SK-N-SH (cell line): ENCODE measurements around the gene RHOA. TPM values are rescaled to one million over a fixed set of nuclear protein-coding genes. Genes with fewer than 3 reads are reported as not detected.

Experiments
- CTCF ChIA-PET: fragments of 300-600, 350-600 bp; formaldehyde crosslinking; extraction: SDS; loops from one replicate; lab custom pipeline; 2021; lab: Yijun Ruan, JAX
- POLR2A ChIA-PET: fragments of 350-600 bp; sonication (Branson Sonifier 250); formaldehyde crosslinking; extraction: SDS; loops from one replicate; lab custom pipeline; 2020; ENCODE audit warnings: antibody characterized with exemption, inconsistent platforms; lab: Yijun Ruan, JAX
- DNase-seq: peaks from one replicate; pipeline ENCODE4 v3.0.0; 2012
- H2AFZ ChIP-seq: fragments of 200-600 bp; sonication (generic); 2 replicates; pipeline ENCODE4 v1.8.1; 2016; ENCODE audit warnings: antibody characterized with exemption, mild to moderate bottlenecking, low read depth
- H3F3A ChIP-seq: fragments of 200-600 bp; sonication (generic); replicated peaks from 2 replicates; pipeline ENCODE3; 2016; ENCODE audit warnings: antibody characterized with exemption, mild to moderate bottlenecking; ENCODE audit not compliant: insufficient read depth
- H3K27ac ChIP-seq, 2 experiments: fragments of 200-500 bp in 1 of 2; fragments of 200-600 bp in 1 of 2; sonication (Bioruptor generic) in 1 of 2; sonication (generic), shearing (Covaris generic) in 1 of 2; 2 replicates each; pipeline versions ENCODE4 v1.5.1 to v1.6.1; 2014 to 2016; ENCODE audit warnings: low read depth in 2 of 2, inconsistent platforms in 1 of 2, low read length in 1 of 2, mild to moderate bottlenecking in 1 of 2, mixed read lengths in 1 of 2
- H3K27me3 ChIP-seq: fragments of 200-600 bp; sonication (generic), shearing (Covaris generic); 2 replicates; pipeline ENCODE4 v1.6.1; 2016; ENCODE audit warnings: mixed run types; ENCODE audit not compliant: insufficient read depth
- H3K36me3 ChIP-seq, 2 experiments: fragments of 200-500 bp in 1 of 2; fragments of 200-600 bp in 1 of 2; sonication (Bioruptor generic) in 1 of 2; sonication (generic) in 1 of 2; replicated peaks in 1 of 2; 2 replicates each; pipeline versions ENCODE3 to v1.5.1; 2014 to 2016; ENCODE audit warnings: low read length in 1 of 2, mild to moderate bottlenecking in 1 of 2; ENCODE audit not compliant: insufficient read depth in 2 of 2, control insufficient read depth in 1 of 2
- H3K4me1 ChIP-seq, 2 experiments: fragments of 200-500 bp in 1 of 2; fragments of 200-600 bp in 1 of 2; sonication (Bioruptor generic) in 1 of 2; sonication (generic), shearing (Covaris generic) in 1 of 2; 2 replicates each; pipeline versions ENCODE4 v1.5.1 to v1.6.1; 2014 to 2016; ENCODE audit warnings: low read depth in 1 of 2, low read length in 1 of 2, mixed run types in 1 of 2; ENCODE audit not compliant: insufficient read depth in 2 of 2, control insufficient read depth in 1 of 2
- H3K4me2 ChIP-seq: fragments of 200-600 bp; sonication (generic), shearing (Covaris generic); 2 replicates; pipeline ENCODE4 v1.6.1; 2017; ENCODE audit warnings: mixed run types
- H3K4me3 ChIP-seq, 2 experiments: fragments of 200-500 bp in 1 of 2; fragments of 200-600 bp in 1 of 2; sonication (Bioruptor generic) in 1 of 2; sonication (generic), shearing (Covaris generic) in 1 of 2; 2 replicates each; pipeline versions ENCODE4 v1.5.1 to v1.8.1; 2014 to 2016; ENCODE audit warnings: low read depth in 2 of 2, inconsistent platforms in 1 of 2, low read length in 1 of 2, mild to moderate bottlenecking in 1 of 2, mixed read lengths in 1 of 2, moderate library complexity in 1 of 2
- H3K79me2 ChIP-seq: fragments of 200-600 bp; sonication (generic); 2 replicates; pipeline ENCODE4 v1.8.1; 2017; ENCODE audit warnings: mild to moderate bottlenecking; ENCODE audit not compliant: insufficient read depth
- H3K9ac ChIP-seq: fragments of 200-600 bp; sonication (generic); 2 replicates; pipeline ENCODE4 v1.6.1; 2017; ENCODE audit warnings: mixed run types
- H3K9me2 ChIP-seq: fragments of 200-600 bp; sonication (generic); 2 replicates; pipeline ENCODE4 v1.6.1; 2017; ENCODE audit warnings: mixed run types
- H3K9me3 ChIP-seq: fragments of 200-600 bp; sonication (generic); 2 replicates; pipeline ENCODE4 v1.6.1; 2017; ENCODE audit warnings: mixed run types, mild to moderate bottlenecking, moderate library complexity
- H4K20me1 ChIP-seq: fragments of 200-600 bp; sonication (generic); 2 replicates; pipeline ENCODE4 v1.6.1; 2017; ENCODE audit warnings: mild to moderate bottlenecking, mixed run types; ENCODE audit not compliant: insufficient read depth
- ELF1 ChIP-seq: IDR thresholded peaks from 2 replicates; pipeline ENCODE4 v1.4.0; 2012
- EP300 ChIP-seq, 2 experiments: IDR thresholded peaks; 2 replicates each; pipeline versions ENCODE4 v1.4.0 to v1.6.1; 2012; ENCODE audit warnings: borderline replicate concordance in 1 of 2, low read depth in 1 of 2, low read length in 1 of 2
- EZH2phosphoT487 ChIP-seq: fragments of 200-600 bp; sonication (generic); IDR thresholded peaks from 2 replicates; pipeline ENCODE4 v1.6.1; 2017; ENCODE audit warnings: low read depth, mixed run types, mild to moderate bottlenecking, antibody characterized with exemption, moderate library complexity, borderline replicate concordance
- FOXJ3 ChIP-seq: sonication (generic); formaldehyde crosslinking; IDR thresholded peaks from 2 replicates; pipeline ENCODE4 v1.5.1; 2020; ENCODE audit warnings: mild to moderate bottlenecking, missing genetic modification reagents
- FOXM1 ChIP-seq: IDR thresholded peaks from 2 replicates; pipeline ENCODE4 v1.4.0; 2012; ENCODE audit warnings: low read depth, mild to moderate bottlenecking
- GABPA ChIP-seq: IDR thresholded peaks from 2 replicates; pipeline ENCODE4 v1.4.0; 2012; ENCODE audit warnings: low read depth, mild to moderate bottlenecking
- GATA2 ChIP-seq: sonication (generic); formaldehyde crosslinking; IDR thresholded peaks from 2 replicates; pipeline ENCODE4 v1.5.0; 2020; ENCODE audit warnings: mild to moderate bottlenecking, missing genetic modification reagents
- MEF2A ChIP-seq: IDR thresholded peaks from 2 replicates; pipeline ENCODE4 v1.4.0; 2012; ENCODE audit warnings: low read depth, borderline replicate concordance
- NFIC ChIP-seq: IDR thresholded peaks from 2 replicates; pipeline ENCODE4 v1.4.0; 2012; ENCODE audit warnings: borderline replicate concordance
- RAD21 ChIP-seq: IDR thresholded peaks from 2 replicates; pipeline ENCODE4 v1.6.1; 2012; ENCODE audit warnings: mild to moderate bottlenecking, low read length
- RFX5 ChIP-seq: IDR thresholded peaks from 2 replicates; pipeline ENCODE4 v1.6.1; 2012; ENCODE audit warnings: mild to moderate bottlenecking, improper control_type of control experiment, low read length
- RXRA ChIP-seq: IDR thresholded peaks from 2 replicates; pipeline ENCODE4 v1.4.0; 2012; ENCODE audit warnings: low read depth, mild to moderate bottlenecking, borderline replicate concordance
- SIN3A ChIP-seq: IDR thresholded peaks from 2 replicates; pipeline ENCODE4 v1.6.1; 2012; ENCODE audit warnings: low read depth, mild to moderate bottlenecking, low read length, moderate library complexity, borderline replicate concordance
- SMC3 ChIP-seq: IDR thresholded peaks from 2 replicates; pipeline ENCODE4 v1.6.1; 2012; ENCODE audit warnings: low read depth, low read length, improper control_type of control experiment
- TCF12 ChIP-seq: IDR thresholded peaks from 2 replicates; pipeline ENCODE4 v1.4.0; 2012
- TEAD4 ChIP-seq: IDR thresholded peaks from 2 replicates; pipeline ENCODE4 v1.4.0; 2012; ENCODE audit warnings: mild to moderate bottlenecking, borderline replicate concordance; ENCODE audit not compliant: insufficient read depth
- YY1 ChIP-seq: IDR thresholded peaks from 2 replicates; pipeline ENCODE4 v1.4.0; 2012; ENCODE audit warnings: low read depth, mild to moderate bottlenecking
- WGBS: methylation state at CpG from one replicate; pipeline ENCODE4 v1.1.6; 2017; ENCODE audit warnings: low lambda C conversion rate; 5-methylcytosine and 5-hydroxymethylcytosine counted together
- polyA plus RNA-seq, 3 experiments: library from polyadenylated mRNA; depleted of rRNA; stranded (reverse); fragments of >200 nt; gene quantifications; 2 replicates each; pipeline ENCODE4 v1.2.3, GENCODE V29; 2012
- TF ChIP-seq, protein P1 (sequence below): IDR thresholded peaks from 2 replicates; pipeline ENCODE4 v1.4.0; 2012; ENCODE audit warnings: low read depth
- TF ChIP-seq, protein P2 (sequence below): IDR thresholded peaks from 2 replicates; pipeline ENCODE4 v1.4.0; 2012; ENCODE audit warnings: low read depth, borderline replicate concordance
- TF ChIP-seq, protein P3 (sequence below): fragments of 200-600 bp; sonication (generic); IDR thresholded peaks from 2 replicates; pipeline ENCODE4 v1.6.1; 2017; ENCODE audit warnings: antibody characterized with exemption, mild to moderate bottlenecking, moderate library complexity
- TF ChIP-seq, protein P4 (sequence below): IDR thresholded peaks from 2 replicates; pipeline ENCODE4; 2012
- TF ChIP-seq, protein P5 (sequence below): IDR thresholded peaks from 2 replicates; pipeline ENCODE4 v1.4.0; 2012; ENCODE audit warnings: low read depth, borderline replicate concordance

The RHOA gene
- polyA plus RNA-seq, 1 of the 3 experiments (the other 2 are of a cell fraction), result 312 TPM

DNA sequence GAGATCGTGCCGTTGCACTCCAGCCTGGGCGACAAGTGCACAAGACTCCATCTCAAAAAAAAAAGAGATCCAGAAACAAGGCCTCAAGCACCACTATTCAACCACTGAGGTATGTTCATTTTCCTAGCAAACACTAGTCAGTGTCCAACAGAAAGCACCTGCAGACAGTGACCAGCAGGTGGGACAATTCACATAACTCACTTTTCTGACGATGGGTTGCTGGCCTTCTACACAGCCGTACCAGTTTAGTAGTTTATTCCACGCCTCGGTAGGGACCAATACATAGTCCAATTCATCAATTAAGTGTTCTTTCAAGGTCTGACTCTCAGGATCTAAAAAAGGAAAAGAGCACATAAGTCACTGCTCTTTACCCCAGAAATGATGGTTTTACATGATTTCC, 84.3 kb downstream of the RHOA start:
- Histone ChIP-seq H3K36me3 (peaks cover 34 to 69% of the 10 kb centered on the region in 2 experiments), H3F3A (no peaks in the 10 kb centered on the region), H3K27ac (no peak overlapping the region), H3K9me3 (no peaks in the 10 kb centered on the region), H3K9me2 (no peaks in the 10 kb centered on the region), H3K4me3 (no peak overlapping the region), H3K79me2 (peaks cover 39% of the 10 kb centered on the region), H4K20me1 (no peaks in the 10 kb centered on the region), H3K4me1 (no peaks in the 10 kb centered on the region), H3K9ac (no peak overlapping the region), H2AFZ (no peak overlapping the region), H3K27me3 (no peaks in the 10 kb centered on the region), H3K4me2 (no peak overlapping the region)
- CTCF ChIA-PET, result no interaction called here
- DNase-seq, result no peak
- TF ChIP-seq GABPA (no peak), TCF12 (no peak), GATA2 (CRISPR knock-in tag) (no peak), SIN3A (no peak), RXRA (no peak), FOXJ3 (CRISPR knock-in tag) (no peak), ELF1 (no peak), NFIC (no peak), RAD21 (peak; percentile 22; the same call in 1 of the 2 replicates), EP300 (IDR thresholded peaks at IDR 0.05; ENCODE audit: borderline replicate concordance in 1 of 2, low read depth in 1 of 2, low read length in 1 of 2) (no peak)
- TF ChIP-seq, protein P1, sequence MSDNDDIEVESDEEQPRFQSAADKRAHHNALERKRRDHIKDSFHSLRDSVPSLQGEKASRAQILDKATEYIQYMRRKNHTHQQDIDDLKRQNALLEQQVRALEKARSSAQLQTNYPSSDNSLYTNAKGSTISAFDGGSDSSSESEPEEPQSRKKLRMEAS, result no peak
- TF ChIP-seq, protein P2, sequence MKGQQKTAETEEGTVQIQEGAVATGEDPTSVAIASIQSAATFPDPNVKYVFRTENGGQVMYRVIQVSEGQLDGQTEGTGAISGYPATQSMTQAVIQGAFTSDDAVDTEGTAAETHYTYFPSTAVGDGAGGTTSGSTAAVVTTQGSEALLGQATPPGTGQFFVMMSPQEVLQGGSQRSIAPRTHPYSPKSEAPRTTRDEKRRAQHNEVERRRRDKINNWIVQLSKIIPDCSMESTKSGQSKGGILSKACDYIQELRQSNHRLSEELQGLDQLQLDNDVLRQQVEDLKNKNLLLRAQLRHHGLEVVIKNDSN, result no peak
- TF ChIP-seq, protein P3, sequence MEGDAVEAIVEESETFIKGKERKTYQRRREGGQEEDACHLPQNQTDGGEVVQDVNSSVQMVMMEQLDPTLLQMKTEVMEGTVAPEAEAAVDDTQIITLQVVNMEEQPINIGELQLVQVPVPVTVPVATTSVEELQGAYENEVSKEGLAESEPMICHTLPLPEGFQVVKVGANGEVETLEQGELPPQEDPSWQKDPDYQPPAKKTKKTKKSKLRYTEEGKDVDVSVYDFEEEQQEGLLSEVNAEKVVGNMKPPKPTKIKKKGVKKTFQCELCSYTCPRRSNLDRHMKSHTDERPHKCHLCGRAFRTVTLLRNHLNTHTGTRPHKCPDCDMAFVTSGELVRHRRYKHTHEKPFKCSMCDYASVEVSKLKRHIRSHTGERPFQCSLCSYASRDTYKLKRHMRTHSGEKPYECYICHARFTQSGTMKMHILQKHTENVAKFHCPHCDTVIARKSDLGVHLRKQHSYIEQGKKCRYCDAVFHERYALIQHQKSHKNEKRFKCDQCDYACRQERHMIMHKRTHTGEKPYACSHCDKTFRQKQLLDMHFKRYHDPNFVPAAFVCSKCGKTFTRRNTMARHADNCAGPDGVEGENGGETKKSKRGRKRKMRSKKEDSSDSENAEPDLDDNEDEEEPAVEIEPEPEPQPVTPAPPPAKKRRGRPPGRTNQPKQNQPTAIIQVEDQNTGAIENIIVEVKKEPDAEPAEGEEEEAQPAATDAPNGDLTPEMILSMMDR, result peak; percentile 34
- POLR2A ChIA-PET, result no interaction called here
- 94% methylated on average over 7 of the region's 7 CpGs for WGBS

DNA sequence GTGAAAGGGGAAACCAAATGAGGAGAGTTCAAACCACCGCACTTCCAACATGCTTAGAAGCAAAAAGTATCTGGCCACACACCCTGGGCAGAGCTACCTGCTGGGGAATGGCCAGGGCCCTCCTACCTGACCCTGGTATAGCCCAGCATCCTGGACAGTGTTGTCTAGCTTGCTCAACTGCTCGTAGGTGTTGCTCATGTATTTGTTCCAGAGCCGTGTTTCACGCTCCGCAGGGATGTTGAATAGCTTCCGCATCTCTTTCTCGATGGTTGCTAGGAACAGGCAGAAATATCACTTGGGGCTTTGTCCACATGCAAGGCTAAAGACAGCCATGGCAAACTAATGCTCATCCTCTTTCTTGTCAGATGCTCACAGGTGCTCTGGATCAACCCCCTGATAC, 87.0 kb downstream of the RHOA start:
- H3K4me1 ChIP-seq, result no peaks in the 10 kb centered on the region
- H3K79me2 ChIP-seq, result peaks cover 29% of the 10 kb centered on the region; the same call in 1 of the 2 replicates
- no peak overlapping the region for H3K9ac ChIP-seq
- no peak for DNase-seq
- no peak overlapping the region for H3K27ac ChIP-seq
- WGBS, result 89% methylated on average over 7 of the region's 7 CpGs
- peaks cover 48 to 58% of the 10 kb centered on the region in 2 experiments for H3K36me3 ChIP-seq
- H4K20me1 ChIP-seq, result no peaks in the 10 kb centered on the region
- ChIA-PET CTCF (no interaction called here), POLR2A (interaction anchor here (2.2 kb wide), 1 partner anchor 15 kb away, joined by 8 read pairs; the partner anchor contains the start of gene USP4)
- no peak overlapping the region for H2AFZ ChIP-seq
- no peaks in the 10 kb centered on the region for H3K27me3 ChIP-seq
- H3K4me2 ChIP-seq, result no peak overlapping the region
- H3K9me2 ChIP-seq, result no peaks in the 10 kb centered on the region
- H3K9me3 ChIP-seq, result no peaks in the 10 kb centered on the region
- no peak overlapping the region for H3K4me3 ChIP-seq
- H3F3A ChIP-seq, result no peaks in the 10 kb centered on the region
- no peak for TF ChIP-seq MEF2A
- TF ChIP-seq, protein P4, sequence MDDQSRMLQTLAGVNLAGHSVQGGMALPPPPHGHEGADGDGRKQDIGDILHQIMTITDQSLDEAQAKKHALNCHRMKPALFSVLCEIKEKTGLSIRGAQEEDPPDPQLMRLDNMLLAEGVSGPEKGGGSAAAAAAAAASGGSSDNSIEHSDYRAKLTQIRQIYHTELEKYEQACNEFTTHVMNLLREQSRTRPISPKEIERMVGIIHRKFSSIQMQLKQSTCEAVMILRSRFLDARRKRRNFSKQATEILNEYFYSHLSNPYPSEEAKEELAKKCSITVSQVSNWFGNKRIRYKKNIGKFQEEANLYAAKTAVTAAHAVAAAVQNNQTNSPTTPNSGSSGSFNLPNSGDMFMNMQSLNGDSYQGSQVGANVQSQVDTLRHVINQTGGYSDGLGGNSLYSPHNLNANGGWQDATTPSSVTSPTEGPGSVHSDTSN, result no peak
- TF ChIP-seq EP300 (IDR thresholded peaks at IDR 0.05; ENCODE audit: borderline replicate concordance in 1 of 2, low read depth in 1 of 2, low read length in 1 of 2), result no peak
- no peak for TF ChIP-seq YY1
- TF ChIP-seq FOXJ3 (CRISPR knock-in tag), result no peak
- TF ChIP-seq FOXM1, result no peak
- no peak for TF ChIP-seq RFX5
- TF ChIP-seq, protein P2, result no peak
- TF ChIP-seq, protein P5, sequence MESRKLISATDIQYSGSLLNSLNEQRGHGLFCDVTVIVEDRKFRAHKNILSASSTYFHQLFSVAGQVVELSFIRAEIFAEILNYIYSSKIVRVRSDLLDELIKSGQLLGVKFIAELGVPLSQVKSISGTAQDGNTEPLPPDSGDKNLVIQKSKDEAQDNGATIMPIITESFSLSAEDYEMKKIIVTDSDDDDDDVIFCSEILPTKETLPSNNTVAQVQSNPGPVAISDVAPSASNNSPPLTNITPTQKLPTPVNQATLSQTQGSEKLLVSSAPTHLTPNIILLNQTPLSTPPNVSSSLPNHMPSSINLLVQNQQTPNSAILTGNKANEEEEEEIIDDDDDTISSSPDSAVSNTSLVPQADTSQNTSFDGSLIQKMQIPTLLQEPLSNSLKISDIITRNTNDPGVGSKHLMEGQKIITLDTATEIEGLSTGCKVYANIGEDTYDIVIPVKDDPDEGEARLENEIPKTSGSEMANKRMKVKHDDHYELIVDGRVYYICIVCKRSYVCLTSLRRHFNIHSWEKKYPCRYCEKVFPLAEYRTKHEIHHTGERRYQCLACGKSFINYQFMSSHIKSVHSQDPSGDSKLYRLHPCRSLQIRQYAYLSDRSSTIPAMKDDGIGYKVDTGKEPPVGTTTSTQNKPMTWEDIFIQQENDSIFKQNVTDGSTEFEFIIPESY, result no peak
- TF ChIP-seq SMC3, result no peak
- no peak for TF ChIP-seq EZH2phosphoT487
- no peak for TF ChIP-seq TEAD4
- TF ChIP-seq, protein P1, result no peak
